HG03139 (cell line): Measurements from ENCODE around the gene TNFSF11.

Experiments
- ATAC-seq: cut with Tn5 transposase; IDR thresholded peaks from one replicate; pipeline ENCODE4 v1.9.1; 2021; ENCODE audit not compliant: unreplicated experiment

Gene TNFSF11

DNA sequence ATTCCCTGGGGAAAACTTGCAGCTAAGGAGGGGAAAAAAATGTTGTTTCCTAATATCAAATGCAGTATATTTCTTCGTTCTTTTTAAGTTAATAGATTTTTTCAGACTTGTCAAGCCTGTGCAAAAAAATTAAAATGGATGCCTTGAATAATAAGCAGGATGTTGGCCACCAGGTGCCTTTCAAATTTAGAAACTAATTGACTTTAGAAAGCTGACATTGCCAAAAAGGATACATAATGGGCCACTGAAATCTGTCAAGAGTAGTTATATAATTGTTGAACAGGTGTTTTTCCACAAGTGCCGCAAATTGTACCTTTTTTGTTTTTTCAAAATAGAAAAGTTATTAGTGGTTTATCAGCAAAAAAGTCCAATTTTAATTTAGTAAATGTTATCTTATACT, 33.6 kb downstream of the TNFSF11 start:
- no peak for ATAC-seq

GRCh38 chr13:42610649-42611048, 36.7 kb downstream of the TNFSF11 start:
- ATAC-seq = no peak

DNA sequence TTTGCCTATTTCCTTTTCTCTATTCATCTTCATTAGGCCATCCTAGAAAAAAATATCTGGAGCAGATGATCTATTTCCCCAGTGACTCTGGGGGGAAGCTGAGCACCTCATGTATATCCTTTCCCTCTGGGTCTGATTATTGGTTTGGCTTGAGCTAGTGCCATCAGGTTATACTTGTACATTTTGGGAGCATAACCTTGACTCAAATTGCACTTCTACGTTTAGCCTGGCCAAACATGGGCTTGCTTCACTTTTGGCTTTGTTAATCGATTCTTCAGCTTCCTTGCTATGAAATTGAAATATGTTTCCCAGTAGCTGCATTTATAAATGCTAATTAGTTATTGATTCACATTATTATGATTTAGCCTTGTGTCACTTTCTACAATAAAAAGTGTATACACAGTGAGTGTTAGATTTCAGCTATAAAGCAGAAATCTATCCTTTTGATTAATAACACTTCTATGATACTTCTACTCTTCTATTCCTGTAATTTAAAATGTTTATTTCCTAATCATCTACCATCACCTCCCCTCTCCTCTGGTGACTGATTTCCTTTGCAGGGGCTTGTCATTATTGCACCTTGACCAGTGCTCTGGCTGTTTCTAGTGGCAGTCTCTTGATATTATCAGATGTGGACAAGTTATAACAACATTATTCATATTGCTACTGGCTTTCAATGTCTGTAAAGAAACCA, 37.3 kb downstream of the TNFSF11 start:
- ATAC-seq = no peak

DNA sequence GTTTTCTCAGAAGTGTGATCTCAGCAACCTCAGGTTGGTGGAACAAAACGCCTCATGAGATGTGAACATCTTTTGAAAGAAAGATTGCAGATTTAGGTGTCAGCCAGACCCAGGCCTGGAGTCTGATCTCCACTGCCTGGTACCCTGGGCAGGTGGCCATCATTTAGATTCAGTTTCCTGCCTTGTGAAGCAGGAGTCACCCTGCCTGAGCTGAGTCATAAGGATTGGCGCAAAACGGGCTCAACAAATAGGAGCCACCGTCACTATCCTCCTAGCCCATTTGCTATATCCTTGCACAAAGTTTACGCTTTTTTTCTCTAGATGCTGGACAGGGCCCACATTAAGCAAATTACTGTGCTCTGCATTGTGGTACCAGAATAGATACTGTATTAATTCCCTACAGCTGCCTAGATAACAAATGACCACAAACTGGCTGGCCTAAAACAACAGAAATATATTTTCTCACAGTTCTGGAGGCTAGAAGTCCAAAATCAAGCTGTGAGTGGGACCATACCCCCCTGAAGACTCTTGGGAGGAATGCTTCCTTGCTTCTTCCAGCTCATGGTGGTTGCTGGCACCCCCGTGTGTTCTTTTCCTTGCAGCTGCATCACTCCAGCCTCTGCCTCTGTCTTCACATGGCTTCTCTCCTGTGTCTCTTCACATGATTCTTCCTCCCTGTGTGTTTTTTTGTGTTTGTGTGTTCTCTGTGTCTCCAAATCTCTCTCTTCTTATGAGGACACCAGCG, 38.2 kb downstream of the TNFSF11 start:
- no peak for ATAC-seq

GRCh38 chr13:42614436-42615035, 40.6 kb downstream of the TNFSF11 start:
- ATAC-seq = no peak

DNA sequence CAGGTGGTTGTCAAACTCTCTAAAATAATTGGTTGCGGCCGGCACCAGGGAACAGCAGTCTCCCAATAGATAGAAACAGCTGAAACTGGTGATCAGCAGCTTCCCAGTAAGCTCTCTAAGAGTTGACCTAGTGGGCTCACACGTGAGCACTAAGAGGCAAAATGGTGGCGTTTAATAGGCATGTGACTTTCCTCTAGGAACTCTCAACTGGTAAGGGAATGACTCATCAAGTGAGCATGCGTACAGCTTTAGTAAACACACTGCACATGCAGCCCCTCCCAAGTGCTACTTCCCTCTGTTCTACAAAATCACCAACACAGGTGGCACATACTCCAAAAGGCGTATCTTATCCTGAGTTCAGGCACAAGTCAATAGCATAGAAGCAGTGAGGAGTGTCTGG, 41.7 kb downstream of the TNFSF11 start:
- no peak for ATAC-seq

GRCh38 chr13:42617221-42617620, 43.3 kb downstream of the TNFSF11 start:
- no peak for ATAC-seq

- no peak for ATAC-seq
Measured at GRCh38 chr13:42623916-42624315, 50.0 kb downstream of the TNFSF11 start.

DNA sequence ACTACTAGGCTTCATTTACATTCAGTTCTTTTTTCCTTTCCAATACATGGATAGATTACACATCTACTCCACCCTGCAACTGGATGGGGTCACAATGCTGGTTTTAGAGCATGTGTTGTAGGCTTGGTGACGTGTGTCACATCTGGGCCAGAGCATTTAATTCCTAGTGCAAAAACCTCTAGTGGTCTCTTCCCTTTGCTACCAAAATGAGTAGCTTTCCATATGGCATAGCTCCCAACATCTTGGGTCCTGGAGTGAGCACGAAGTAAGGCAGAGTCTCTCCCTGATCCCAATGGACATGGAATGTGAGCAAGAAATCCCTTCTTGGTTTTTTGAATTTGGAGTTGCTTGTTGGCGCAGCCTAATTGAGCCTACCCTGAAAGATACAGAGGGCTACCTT, 51.7 kb downstream of the TNFSF11 start:
- ATAC-seq = no peak

- no peak for ATAC-seq
Measured at GRCh38 chr13:42626176-42626860, 52.4 kb downstream of the TNFSF11 start.

- ATAC-seq = no peak
Measured at GRCh38 chr13:42628666-42629065, 54.7 kb downstream of the TNFSF11 start.

DNA sequence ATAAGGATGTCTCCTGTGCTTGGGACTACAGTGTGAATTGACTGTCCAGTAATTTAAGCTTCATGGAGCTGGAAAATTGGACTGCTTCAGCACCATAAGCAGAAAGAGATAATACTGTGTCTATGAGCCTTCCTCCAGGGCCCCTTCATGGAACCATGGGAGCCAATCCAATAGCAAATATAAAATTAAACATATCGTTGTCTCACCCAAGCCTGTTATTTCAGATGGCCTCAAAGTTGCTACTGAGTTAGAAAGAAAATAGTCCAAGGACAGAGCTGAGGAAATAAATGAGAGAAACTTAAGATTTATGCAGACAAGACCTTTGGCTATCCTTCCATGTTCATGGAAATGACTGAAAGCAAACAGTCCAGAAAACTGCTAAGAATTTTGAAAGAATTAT, 57.2 kb downstream of the TNFSF11 start:
- no peak for ATAC-seq

GRCh38 chr13:42633495-42633894, 59.5 kb downstream of the TNFSF11 start:
- no peak for ATAC-seq

DNA sequence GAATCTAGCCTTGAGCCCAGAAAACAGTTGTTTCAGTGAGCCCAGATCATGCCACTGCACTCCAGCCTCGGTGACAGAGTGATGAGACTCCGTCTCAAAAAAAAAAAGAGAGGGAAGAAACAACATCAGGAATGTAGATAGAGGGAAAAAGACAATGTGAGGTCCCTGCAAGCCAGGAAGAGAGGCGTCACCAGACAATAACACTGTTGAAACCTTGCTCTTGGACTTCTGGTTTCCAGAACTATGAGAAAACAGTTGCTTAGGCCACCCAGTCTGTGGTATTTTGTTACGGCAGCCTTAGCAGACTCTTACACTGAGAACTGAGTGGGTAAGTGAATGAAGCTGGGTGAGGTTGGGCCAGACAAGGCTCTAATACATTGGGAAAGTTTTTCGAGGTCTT, 64.1 kb downstream of the TNFSF11 start:
- ATAC-seq = no peak

DNA sequence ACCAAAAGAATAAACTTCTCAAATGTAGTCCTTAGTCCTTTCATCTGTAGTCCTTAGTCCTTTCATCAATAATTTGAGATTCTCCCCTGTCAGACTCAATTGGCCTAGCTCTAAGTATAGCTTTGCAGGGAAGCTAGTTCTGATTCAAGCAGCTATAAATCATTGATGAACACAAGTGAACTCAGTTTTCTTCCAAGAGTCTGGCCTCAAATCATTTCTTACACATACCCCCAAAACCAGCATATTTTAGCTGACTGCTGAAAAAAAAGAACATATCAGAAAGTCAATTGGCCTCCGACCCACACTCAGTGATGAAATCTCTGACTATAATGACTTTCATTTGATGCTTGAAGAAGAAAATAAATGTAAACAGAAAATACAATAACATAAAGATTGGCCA, 64.9 kb downstream of the TNFSF11 start:
- ATAC-seq = no peak

GRCh38 chr13:42643076-42643475, 69.1 kb downstream of the TNFSF11 start:
- ATAC-seq = no peak

DNA sequence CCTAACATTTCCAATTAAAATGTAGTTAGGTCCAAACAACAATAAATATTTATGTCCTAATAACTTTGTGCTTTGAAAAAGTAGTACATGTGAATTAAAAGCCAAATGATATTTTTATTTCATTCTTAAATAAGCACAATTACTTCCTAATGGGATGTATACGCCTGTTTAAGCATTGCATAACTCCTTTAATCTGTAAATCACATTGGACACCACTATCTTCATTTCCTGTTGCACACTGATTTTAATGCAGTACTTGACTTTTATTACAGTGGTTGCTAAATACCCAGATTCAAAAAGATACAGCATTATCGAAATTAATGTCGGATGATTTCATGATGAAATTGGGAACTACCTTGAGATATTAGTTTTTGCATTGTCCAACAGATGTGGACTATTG, 70.9 kb downstream of the TNFSF11 start:
- no peak for ATAC-seq

DNA sequence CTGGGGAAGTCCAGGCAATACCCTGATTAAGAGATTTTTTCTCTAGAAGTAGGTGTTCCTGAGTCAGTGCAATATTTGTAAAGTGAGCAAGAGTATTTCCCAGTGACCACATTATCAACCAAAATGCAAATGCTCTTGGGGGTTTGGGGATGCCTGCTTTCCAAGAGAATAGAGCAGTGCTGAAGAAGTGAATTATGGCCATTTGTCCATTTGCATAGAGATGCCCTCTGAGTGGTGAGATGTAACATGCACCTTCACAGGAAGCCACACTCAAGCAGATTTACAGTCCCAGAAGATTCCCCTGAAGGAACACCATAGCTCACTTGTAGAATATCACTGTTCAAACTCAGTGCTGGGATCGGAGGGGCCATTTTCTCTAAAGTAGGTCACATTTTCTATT, 71.8 kb downstream of the TNFSF11 start:
- no peak for ATAC-seq

- no peak for ATAC-seq
Measured at GRCh38 chr13:42649141-42649540, 75.2 kb downstream of the TNFSF11 start.

- ATAC-seq = no peak
Measured at GRCh38 chr13:42649831-42650230, 75.9 kb downstream of the TNFSF11 start.

DNA sequence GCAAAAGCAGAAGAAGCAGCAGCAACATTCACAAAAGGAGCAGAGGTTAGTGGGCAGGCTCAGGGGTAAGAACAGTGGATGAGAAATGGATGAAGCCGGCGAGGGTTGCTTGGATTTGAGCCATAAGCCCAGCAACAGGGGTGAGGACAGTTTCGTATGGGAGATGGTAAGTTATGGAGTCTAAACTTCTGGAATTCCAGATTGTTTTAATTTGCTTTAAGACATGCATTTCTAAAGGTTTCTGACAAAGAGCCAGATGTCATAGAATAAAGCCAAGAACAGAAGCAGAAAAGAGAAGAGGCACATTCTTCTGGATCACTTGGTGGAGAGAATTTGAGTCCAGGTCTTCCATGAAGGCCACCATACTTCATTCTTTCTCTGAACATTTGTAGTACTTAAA, 76.6 kb downstream of the TNFSF11 start:
- no peak for ATAC-seq
